DND-41 (cell line): ENCODE measurements around the gene EFHC1.

Experiments used
- EZH2 ChIP-seq: IDR thresholded peaks from 3 replicates; pipeline ENCODE4 v1.6.1; 2012; ENCODE audit warnings: borderline replicate concordance, low read depth, mild to moderate bottlenecking, moderate library complexity, low read length, inconsistent platforms; ENCODE audit not compliant: severe bottlenecking
- TF ChIP-seq, protein P1 (sequence below): IDR thresholded peaks from 2 replicates; pipeline ENCODE4 v1.5.1; 2012; ENCODE audit warnings: borderline replicate concordance, low read length, moderate library complexity, mild to moderate bottlenecking; ENCODE audit not compliant: poor library complexity, severe bottlenecking; ENCODE audit errors: extremely low read depth

GRCh38 chr6:52499681-52500236, 79.6 kb downstream of the EFHC1 start:
- TF ChIP-seq, protein P1, sequence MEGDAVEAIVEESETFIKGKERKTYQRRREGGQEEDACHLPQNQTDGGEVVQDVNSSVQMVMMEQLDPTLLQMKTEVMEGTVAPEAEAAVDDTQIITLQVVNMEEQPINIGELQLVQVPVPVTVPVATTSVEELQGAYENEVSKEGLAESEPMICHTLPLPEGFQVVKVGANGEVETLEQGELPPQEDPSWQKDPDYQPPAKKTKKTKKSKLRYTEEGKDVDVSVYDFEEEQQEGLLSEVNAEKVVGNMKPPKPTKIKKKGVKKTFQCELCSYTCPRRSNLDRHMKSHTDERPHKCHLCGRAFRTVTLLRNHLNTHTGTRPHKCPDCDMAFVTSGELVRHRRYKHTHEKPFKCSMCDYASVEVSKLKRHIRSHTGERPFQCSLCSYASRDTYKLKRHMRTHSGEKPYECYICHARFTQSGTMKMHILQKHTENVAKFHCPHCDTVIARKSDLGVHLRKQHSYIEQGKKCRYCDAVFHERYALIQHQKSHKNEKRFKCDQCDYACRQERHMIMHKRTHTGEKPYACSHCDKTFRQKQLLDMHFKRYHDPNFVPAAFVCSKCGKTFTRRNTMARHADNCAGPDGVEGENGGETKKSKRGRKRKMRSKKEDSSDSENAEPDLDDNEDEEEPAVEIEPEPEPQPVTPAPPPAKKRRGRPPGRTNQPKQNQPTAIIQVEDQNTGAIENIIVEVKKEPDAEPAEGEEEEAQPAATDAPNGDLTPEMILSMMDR: no peak
- TF ChIP-seq EZH2: no peak
